Measurements from ENCODE around the gene FITM1.

FITM1 gene

DNA sequence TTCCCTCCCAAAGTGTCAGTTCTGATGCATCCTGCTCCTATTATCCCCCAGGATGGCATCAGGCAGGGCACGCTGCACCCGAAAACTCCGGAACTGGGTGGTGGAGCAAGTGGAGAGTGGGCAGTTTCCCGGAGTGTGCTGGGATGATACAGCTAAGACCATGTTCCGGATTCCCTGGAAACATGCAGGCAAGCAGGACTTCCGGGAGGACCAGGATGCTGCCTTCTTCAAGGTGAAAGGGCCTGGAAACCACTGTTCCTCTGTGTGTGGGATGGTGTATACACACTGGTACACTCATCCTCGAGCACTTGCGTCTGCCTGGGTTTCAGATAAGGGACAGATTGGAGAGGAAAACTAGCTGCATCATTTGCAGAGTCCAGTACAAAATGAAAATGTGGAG is 31.6 kb downstream of the FITM1 start:
- DNase-seq = no peak

DNA sequence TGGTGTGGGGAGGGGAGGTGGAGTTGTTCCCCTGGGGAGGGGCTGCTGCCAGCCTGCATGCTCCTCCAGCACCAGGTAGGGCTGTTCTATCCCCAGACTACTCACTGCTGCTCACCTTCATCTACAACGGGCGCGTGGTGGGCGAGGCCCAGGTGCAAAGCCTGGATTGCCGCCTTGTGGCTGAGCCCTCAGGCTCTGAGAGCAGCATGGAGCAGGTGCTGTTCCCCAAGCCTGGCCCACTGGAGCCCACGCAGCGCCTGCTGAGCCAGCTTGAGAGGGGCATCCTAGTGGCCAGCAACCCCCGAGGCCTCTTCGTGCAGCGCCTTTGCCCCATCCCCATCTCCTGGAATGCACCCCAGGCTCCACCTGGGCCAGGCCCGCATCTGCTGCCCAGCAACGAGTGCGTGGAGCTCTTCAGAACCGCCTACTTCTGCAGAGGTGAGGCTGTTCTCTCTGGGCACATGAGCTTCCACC is 34.1 kb downstream of the FITM1 start:
- no peak for DNase-seq

DNA sequence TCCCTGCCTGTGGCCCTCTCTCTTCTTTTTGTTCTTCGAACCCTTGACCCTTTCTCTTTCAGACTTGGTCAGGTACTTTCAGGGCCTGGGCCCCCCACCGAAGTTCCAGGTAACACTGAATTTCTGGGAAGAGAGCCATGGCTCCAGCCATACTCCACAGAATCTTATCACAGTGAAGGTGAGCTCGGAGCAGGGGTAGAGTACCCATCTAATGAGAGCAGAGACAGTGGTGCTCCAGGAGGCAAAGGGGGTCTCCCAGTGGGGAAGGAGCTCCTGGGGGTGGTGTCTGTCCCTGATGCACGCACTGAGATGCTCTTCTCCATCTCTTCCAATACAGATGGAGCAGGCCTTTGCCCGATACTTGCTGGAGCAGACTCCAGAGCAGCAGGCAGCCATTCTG is 35.3 kb downstream of the FITM1 start:
- no peak for DNase-seq

DNA sequence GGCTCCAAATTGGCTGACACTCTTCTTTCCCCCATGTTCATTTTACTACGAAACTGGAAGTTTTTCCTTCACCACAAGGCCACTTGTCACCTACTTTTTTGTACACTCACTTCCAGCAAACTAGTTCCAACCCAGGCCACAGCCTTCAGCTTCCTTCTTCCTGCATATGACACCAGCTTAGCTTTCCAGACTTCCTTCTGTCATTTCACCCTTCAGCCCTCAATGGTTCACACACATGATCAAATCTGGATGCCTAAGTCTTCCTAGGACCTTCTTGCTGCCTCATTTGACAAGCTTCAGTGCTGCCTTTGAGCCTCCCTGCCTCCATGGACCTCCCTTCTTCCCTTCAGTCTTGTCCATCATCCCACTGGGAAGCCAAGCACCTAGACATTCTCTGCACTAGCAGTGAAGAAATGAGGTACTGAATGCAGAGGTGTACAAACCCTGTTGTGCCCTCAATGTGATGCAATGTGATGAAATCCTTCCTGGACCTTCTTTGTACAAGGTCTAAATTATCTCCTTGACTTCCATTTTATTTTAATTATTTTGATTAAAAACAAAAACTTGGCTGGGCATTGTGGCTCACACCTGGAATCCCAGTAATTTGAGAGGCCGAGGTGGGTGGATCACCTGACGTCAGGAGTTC is 37.1 kb downstream of the FITM1 start:
- no peak for DNase-seq

DNA sequence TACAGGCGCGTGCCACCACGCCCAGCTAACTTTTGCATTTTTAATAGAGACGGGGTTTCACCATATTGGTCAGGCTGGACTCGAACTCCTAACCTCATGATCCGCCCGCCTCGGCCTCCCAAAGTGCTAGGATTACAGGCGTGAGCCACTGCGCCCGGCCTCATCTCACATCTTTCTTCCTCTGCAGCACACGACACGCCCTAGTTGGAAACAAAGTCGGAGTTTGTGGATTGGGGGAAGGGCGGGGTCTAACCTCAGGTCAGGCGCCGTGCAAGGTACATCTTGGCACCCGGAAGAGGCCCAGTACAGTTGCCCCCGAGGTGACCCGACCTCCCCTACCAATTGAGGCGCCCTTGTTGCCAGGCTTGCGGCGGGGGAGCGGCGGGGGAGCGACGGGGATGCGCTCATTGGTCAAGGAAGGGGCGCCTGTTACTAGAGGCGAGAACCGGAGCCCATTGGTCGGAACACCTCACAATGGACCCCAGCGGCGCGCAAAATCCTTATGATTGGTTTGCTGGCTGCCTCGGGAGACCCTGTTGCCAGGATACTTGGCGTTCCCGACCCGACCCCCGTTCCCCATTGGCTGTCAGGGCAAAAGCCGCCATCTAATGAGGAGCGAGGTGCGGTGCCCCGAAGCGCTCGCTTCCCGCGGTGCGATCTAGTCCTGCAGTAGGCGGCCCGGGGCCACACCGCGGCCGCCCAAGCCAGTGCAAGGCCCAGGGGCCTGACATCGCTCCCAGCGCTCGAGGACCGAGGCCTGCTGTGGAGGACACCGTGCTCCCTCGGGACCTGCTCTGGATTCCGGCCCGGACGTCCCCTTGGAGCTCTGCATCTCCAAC is 41.2 kb downstream of the FITM1 start, which contains the start of gene REC8:
Gene REC8, plus strand, starts transcription at position 659 of the 839 bp plus-strand sequence. CDS start 473 bp downstream, outside the sequence.
- DNase-seq = peak; percentile 91

DNA sequence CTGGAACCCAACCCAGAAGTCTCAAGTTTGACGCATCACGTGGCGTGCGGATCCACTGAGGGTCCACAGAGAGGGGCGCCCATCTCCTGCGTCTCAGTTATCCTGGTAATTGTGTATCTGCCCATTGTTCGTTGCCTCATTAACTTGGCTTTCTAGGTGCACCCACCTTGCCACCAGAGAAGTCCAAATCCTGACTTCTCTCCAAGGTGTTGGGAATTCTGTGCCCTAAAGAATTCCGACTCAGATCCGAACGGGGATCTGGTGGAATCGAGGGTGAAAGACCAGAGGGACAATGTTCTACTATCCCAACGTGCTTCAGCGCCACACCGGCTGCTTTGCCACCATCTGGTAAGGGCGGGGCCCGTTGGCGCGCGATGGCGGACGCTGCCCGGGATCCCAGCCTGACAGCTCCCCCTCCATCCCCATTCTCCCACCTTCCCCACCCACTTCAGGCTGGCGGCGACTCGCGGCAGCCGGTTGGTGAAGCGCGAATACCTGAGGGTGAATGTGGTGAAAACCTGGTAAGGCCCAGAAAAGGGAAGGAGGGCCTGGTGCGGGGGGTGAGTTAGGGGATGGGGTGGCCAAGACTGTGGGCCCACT is 41.9 kb downstream of the FITM1 start:
- DNase-seq = no peak

DNA sequence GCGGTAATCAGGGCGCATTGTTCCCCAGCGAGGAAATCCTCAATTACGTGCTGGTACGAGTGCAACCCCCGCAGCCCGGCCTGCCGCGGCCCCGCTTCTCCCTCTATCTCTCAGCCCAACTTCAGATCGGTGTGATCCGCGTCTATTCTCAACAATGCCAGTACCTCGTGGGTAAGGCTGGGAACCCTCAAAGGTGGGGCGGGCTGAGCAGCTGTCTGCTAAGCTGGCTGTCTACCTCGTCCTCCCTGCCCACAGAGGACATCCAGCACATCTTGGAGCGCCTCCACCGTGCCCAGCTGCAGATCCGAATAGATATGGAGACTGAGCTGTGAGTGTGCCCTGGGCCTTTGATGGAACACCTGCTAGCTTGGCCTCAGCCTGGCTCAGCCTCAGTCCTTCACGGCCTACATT is 42.4 kb downstream of the FITM1 start:
- no peak for DNase-seq

DNA sequence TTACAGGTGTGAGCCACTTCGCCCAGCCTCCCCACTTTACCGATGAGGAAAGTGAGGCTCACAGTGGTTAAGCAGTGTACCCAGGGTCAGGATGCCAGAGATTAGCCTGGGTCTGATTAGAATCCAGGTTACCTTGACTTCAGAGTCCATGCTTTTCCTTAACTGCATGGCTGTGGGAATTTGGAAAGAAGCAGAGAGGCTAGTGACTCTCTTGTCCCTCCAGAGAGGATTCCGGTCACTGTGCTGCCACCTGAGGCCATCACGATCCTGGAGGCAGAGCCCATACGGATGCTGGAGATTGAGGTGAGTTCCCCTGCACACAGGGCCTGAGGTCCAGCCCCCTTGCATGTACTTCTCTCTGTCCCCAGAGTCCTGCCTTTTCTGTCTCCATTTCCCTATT is 46.1 kb downstream of the FITM1 start:
- DNase-seq = no peak

DNA sequence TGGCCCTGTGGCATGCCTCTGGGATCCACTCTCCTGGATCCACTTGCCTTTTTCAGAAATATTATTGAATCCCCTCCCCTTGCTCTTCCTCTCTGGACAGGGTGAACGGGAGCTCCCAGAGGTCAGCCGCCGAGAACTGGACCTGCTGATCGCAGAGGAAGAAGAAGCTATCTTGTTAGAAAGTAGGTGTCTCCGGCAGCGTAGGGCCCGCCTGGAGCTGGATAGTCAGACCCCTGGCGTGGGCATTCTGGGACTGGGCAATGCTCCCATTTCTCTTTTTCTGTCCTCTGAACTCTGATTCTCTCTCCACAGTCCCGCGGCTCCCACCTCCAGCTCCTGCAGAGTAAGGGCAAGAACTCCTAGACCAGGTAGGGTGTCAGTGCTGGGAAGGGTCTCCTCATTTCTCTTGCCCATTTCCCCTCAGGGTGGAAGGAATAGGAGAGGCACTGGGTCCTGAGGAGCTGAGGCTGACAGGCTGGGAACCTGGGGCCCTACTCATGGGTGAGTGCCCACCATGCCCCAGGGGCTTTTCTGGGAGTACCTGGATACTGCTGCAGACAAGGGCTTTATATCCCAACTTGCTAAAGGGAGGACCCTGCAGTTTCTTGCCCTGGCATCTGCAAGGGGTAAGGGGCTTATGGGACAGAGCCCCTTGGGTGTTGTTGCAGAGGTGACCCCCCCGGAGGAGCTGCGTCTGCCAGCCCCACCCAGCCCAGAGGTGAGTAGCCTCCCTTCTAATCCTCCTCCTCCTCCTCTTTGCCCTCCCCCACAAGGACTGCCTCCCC is 46.8 kb downstream of the FITM1 start:
- DNase-seq = no peak

DNA sequence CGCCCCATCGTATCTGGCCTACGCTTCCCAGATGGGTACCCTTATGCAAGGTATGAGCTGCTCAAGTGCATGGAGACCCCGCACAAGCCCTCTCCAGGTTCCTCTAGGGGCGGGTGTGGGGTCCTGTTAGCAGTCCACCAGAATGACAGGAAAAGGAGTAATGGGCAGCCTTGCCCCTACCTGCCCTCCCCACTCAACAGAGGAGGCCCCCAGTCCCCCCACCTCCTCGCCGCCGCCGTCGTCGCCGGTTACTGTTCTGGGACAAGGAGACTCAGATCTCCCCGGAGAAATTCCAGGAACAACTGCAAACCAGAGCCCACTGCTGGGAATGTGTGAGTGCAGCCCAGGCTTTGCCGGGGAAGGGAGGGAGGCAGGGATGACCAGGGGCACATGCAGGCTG is 47.4 kb downstream of the FITM1 start:
- no peak for DNase-seq

DNA sequence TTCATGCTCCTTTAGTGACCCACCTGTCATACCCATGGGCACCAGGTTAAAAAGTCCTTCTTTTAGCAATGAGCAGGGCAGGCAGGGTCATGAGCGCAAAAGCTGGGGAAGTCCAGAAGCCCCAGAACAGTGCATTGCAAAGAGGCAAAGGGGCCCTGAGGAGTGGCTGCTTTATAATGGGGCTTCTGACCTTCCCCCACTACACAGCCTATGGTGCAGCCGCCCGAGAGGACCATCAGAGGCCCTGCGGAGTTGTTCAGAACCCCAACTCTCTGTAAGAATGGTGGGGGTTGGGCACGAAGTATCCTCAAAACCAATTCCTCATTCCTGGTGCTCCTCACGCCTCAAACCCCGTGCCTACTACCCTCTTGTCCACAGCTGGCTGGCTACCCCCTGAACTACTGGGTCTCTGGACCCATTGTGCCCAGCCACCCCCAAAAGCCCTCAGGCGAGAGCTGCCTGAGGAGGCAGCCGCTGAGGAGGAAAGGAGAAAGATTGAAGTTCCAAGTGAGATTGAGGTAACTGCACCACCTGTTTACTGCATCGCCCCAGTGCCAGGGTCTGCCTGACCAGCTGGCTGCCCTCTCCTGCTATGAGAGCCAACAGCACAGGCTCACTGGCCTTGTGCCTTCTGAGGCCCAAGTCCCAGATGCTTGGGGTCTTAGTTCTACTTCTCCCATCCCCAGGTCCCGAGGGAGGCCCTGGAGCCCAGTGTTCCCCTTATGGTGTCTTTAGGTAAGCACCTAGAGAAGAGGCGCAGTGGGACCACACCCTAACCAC is 48.1 kb downstream of the FITM1 start:
- no peak for DNase-seq

DNA sequence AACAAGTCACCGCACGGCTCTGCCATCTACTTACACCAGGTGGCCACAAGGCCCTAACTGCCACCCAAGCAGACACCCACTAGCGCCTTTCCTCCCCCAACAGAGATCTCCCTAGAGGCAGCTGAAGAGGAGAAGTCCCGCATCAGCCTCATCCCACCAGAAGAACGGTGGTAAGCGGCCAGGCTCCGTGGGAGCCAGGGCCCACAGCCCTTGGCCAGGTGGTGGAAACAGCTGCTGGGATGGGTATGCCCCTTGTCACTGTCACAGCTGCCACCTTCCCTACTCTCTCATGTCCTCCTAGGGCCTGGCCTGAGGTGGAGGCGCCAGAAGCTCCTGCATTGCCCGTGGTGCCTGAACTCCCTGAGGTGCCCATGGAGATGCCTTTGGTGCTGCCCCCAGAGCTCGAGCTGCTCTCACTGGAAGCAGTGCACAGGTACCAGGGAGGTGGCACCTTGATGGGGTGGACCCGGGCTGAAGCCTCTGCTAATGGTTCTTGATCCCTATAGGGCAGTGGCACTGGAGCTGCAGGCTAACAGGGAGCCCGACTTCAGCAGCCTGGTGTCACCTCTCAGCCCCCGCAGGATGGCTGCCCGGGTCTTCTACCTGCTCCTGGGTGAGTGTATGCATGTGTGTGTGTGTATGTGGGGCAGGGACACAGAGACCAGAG is 49.0 kb downstream of the FITM1 start:
- no peak for DNase-seq

DNA sequence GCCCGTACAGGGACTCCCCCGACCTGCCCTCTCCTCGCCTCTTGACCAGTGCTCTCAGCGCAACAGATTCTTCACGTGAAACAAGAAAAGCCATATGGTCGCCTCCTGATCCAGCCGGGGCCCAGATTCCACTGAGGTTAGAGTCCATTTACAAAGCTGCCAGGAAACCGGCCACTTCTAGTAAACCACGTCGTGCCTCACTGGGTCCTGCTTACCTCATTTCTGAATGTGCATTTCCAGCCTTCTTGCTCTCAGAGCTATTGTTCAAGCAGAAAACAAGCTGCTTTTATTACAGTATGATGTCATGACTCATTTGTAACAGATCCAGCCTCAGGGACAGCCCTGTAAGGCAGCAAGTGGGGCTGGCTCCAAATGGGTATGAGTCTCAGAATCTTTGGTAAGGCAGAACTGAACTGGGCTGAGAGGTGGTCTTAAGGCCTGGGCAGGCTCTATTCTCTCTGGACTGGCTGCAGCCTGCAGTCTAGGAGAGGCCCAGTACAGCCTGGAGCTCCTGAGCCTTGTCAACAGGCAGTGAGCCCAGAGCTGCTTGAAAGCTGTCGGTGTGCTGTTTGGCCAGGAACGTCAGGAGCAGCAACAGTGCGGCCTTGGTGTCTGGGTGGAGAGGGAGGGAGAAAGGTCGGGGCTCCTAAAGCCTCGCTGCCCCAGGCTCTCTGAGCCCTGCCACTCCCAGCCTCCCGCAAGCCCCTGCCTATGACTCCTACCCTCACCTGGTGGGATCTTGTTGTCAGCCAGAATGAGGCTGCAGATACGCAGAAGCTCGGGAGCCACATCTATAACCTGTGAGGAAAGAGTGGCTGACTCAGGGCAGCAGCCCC is 49.7 kb downstream of the FITM1 start:
- no peak for DNase-seq

DNA sequence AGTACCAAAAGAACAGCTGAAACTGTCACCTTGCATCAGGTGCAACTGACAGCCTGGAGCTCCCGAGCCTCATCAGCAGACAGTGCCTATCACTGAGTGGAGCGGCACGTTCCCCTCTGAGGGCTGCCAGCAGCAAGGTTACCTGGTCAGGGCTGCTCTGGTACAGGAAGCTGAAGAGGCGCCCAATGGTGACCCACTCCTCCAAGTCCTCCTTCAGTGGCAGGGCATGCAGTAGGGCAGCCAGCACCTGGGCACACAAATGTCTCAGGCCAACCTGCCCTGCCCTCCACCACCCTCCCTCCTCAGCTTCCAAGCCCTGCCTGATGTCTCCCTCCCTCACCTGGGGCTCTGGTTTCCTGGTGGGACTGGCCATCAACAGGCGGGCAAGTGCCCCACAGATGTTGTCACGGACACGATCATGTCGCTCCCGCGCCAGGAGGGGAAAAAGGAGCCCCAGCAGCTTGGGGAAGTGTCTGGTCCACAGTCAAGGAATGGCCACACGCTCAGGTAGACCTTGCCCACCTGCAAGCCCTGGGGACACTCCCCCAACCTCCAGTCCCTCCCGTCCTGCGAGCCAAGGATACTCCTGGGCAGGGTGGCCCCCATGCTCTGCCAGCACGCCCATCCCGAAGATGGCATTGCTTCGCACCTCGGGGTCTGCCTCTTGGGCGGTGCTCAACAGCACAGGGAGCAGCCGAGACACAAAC is 51.1 kb downstream of the FITM1 start:
- DNase-seq = no peak

Measured in left hindlimb (tissue), 1 donor.